GM12891 (cell line): Measurements from ENCODE around the gene MAP7D1.

Experiments used
- POLR2A ChIP-seq: IDR thresholded peaks from 2 replicates; pipeline ENCODE4 v1.6.1; 2011; ENCODE audit warnings: low read depth, low read length, control low read depth
- POLR2AphosphoS5 ChIP-seq: IDR thresholded peaks from 2 replicates; pipeline ENCODE4 v1.6.1; 2011; ENCODE audit warnings: low read depth, low read length, control low read depth
- POU2F2 ChIP-seq: IDR thresholded peaks from 2 replicates; pipeline ENCODE4 v1.6.1; 2011; ENCODE audit warnings: low read depth, mild to moderate bottlenecking, control low read depth, low read length, moderate library complexity
- SPI1 ChIP-seq: IDR thresholded peaks from 2 replicates; pipeline ENCODE4 v1.6.1; 2011; ENCODE audit warnings: low read depth, low read length, control low read depth
- TAF1 ChIP-seq: IDR thresholded peaks from 2 replicates; pipeline ENCODE4 v1.6.1; 2011; ENCODE audit warnings: low read depth, low read length, control low read depth

DNA sequence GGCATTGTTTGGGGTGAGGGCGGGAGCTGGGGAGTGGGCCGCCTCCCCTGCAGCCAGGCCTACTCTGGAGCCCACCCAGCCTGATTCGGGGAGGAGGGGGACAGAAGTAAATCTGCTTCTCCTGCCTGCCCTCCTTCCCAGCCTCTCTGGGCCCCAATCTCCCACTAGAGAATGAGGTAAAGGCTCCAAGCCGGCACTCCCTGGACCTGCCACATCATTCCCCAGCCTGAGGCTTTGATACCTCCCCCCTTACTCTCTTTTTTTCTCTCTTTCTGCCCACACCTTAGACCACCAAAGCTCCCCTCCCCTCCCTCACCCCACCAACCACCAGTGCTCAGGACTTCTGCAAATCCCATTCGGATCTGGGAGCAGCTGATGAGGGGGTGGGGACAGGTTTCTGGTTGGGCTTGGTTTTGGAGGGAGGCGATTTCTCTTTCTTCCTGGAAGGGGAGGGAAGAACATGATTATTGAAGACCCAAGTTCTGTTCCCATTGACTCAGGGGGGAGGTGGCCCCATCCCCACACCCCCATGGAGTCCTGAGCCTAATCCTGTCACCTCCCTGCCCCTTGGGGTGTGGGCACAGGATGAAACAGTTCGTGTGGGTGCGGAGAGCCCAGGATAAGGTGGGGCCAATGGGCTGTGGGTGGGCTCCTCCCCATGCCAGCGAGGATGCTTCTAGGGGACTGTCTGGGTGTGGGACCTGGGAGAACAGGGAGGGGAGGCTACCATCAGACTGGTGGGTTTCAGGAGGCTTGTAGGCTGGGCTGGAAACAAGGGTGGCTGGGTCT lies 1.3 kb downstream of the MAP7D1 start:
- TF ChIP-seq POLR2A (no peak), SPI1 (no peak), POLR2AphosphoS5 (no peak), TAF1 (no peak), POU2F2 (no peak)
